Sigmoid colon (tissue), 7 donors: ENCODE data around the gene BRME1. TPM values are rescaled to one million over a fixed set of nuclear protein-coding genes. Genes with fewer than 3 reads are reported as not detected.

ENCODE experiments used
- DNase-seq: peaks from one replicate; pipeline ENCODE4 v3.0.0-alpha.2; 2019
- H3K27ac ChIP-seq, 4 donors: fragments of 200-600 bp; sonication (generic); one replicate each; pipeline ENCODE4 v1.5.1; 2016 to 2019; ENCODE audit warnings: mild to moderate bottlenecking in 1 of 4
- H3K27me3 ChIP-seq, 3 donors: fragments of 200-600 bp; sonication (generic); one replicate each; pipeline ENCODE4 v1.5.1; 2019; ENCODE audit warnings: mild to moderate bottlenecking in 1 of 3
- H3K36me3 ChIP-seq, 4 donors: fragments of 200-600 bp; sonication (generic); one replicate each; pipeline ENCODE4 v1.5.1; 2016 to 2019
- H3K4me1 ChIP-seq, 4 donors: fragments of 200-600 bp; sonication (generic); one replicate each; pipeline ENCODE4 v1.5.1; 2017 to 2019
- H3K4me3 ChIP-seq, 4 donors: fragments of 200-600 bp; sonication (generic); one replicate each; pipeline ENCODE4 v1.5.1; 2017 to 2019; ENCODE audit warnings: mild to moderate bottlenecking in 2 of 4, moderate library complexity in 1 of 4
- H3K9me3 ChIP-seq, 4 donors: fragments of 200-600 bp in 3 of 4; sonication (generic) in 3 of 4; one replicate each; pipeline versions ENCODE4 v1.5.1 to v1.6.1; 2013 to 2019
- CTCF ChIP-seq, 4 experiments: fragments of 450-650 bp in 3 of 4; fragments of 200-600 bp in 1 of 4; IDR thresholded peaks; one replicate each; pipeline ENCODE4 v1.5.1; 2016 to 2019; ENCODE audit warnings: antibody characterized with exemption in 4 of 4, mild to moderate bottlenecking in 3 of 4, moderate library complexity in 2 of 4
- EP300 ChIP-seq, 4 donors: sonication (generic); formaldehyde crosslinking; IDR thresholded peaks; one replicate each; pipeline ENCODE4 v1.6.1; 2017; ENCODE audit warnings: antibody characterized with exemption in 4 of 4
- POLR2A ChIP-seq, 2 donors: fragments of 450-650 bp; IDR thresholded peaks; one replicate each; pipeline ENCODE4 v1.6.1; 2016; ENCODE audit warnings: antibody characterized with exemption in 2 of 2, mild to moderate bottlenecking in 2 of 2, moderate library complexity in 2 of 2
- POLR2AphosphoS5 ChIP-seq, 4 donors: sonication (generic); formaldehyde crosslinking; IDR thresholded peaks; one replicate each; pipeline ENCODE4 v1.6.1; 2017; ENCODE audit warnings: antibody characterized with exemption in 4 of 4
- WGBS, 2 donors: extraction: QIAGEN DNeasy Blood & Tissue Kit; methylation state at CpG; one replicate each; pipeline ENCODE4 v1.1.7; 2013; 5-methylcytosine and 5-hydroxymethylcytosine counted together
- intact Hi-C: fragments of 100-400 bp; cut with DNase I; formaldehyde crosslinking; loops from one replicate; pipeline ENCODE4 v1.15.1; 2023
- polyA plus RNA-seq, 3 donors: library from polyadenylated mRNA; stranded (reverse); fragments of 200-250 nt; gene quantifications; one replicate each; pipeline ENCODE4 v1.2.3, GENCODE V29; 2013
- total RNA-seq, 4 donors: library from RNA; depleted of rRNA; stranded (reverse); fragments of >200 nt; gene quantifications; one replicate each; pipeline ENCODE4 v1.1.0, GENCODE V29; 2016
- donor health status: healthy with polysubstance abuse.
- donor health status: Bipolar disorder and iron deficiency.
- donor health status: healthy.

Gene BRME1
- total and polyA plus RNA-seq, 7 donors: 0.99 to 9.0 (median 1.8) TPM

GRCh38 chr19:13866463-13867046 lies 39.4 kb downstream of the BRME1 start:
- TF ChIP-seq CTCF (IDR thresholded peaks at IDR 0.05): no peak
- no peak for TF ChIP-seq EP300 (IDR thresholded peaks at IDR 0.05)
- TF ChIP-seq POLR2A (IDR thresholded peaks at IDR 0.05): no peak
- no peak for TF ChIP-seq POLR2AphosphoS5 (IDR thresholded peaks at IDR 0.05)
- peak overlapping the region in 2 of 4 donors; percentile 72 to 97 for H3K27ac ChIP-seq
- H3K4me1 ChIP-seq: peaks cover 0 to 31% (median 17%) of the 10 kb centered on the region in 4 donors
- H3K9me3 ChIP-seq: no peaks in the 10 kb centered on the region
- WGBS, 2 donors: 62 to 71% methylated on average over 15 of the region's 15 CpGs
- H3K4me3 ChIP-seq: peak overlapping the region in 2 of 4 donors; percentile 79 to 85
- no peak for DNase-seq
- intact Hi-C loops: no loop called here
- no peaks in the 10 kb centered on the region for H3K36me3 ChIP-seq
- no peaks in the 10 kb centered on the region for H3K27me3 ChIP-seq

DNA sequence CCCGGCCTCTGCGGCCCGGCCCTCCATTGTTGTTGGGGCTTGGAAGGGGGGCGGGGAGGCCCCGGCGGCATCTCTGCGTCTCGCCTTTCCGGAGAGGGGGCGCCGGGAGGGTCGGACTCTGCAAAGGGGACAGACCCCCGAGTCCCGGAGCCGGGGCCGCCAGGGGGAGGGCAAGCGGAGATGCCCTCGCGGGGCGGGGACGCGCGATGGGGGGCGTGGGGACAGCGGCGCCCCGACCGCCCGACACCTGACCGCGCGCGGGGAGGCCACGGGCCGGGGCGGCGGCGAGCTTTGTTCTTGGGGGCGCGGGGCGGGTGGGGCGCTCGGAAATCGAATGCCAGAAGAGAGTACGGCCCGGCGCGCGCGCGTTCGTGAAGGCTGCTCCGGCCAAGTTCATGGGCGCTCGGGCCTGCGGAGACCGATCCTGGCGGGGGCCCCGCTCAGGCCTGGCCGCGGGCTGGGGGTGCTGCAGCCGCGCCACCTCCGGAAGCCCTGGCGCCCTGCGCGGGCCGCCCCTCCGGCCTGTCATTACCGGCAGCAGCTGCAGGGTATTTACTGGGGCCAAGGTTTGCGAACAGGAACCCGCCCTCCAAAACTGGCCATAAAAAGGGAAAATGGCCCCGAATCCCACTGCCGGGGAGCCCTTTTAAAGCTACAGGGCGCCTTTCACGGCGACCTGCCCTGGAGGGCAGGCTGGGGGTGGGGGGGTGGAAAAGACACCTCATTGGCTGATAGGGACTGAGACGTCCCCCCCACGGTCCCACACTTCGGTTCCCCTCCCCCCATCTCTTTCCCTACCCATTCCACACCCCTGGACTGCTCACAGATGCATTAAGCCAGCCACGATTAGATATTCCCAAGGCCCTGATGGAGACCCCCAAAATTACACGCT lies 40.1 kb downstream of the BRME1 start:
- Histone ChIP-seq H3K27ac (peak overlapping the region; percentile 59 to 97 (median 82)), H3K4me3 (peak overlapping the region; percentile 51 to 85 (median 74)), H3K27me3 (no peaks in the 10 kb centered on the region), H3K4me1 (peaks cover 0 to 38% (median 24%) of the 10 kb centered on the region in 4 donors), H3K9me3 (no peaks in the 10 kb centered on the region), H3K36me3 (no peaks in the 10 kb centered on the region)
- intact Hi-C loops: no loop called here
- WGBS, 2 donors: 2% methylated on average over 82 of the region's 82 CpGs
- TF ChIP-seq POLR2A (IDR thresholded peaks at IDR 0.05): no peak
- peak in 1 of 4 donors; percentile 29 for TF ChIP-seq POLR2AphosphoS5 (IDR thresholded peaks at IDR 0.05)
- DNase-seq: no peak

GRCh38 chr19:13864667-13865570 lies 41.0 kb downstream of the BRME1 start:
- Histone ChIP-seq H3K27me3 (no peaks in the 10 kb centered on the region), H3K4me3 (peak overlapping the region; percentile 51 to 85 (median 74)), H3K4me1 (peaks cover 0 to 39% (median 26%) of the 10 kb centered on the region in 4 donors), H3K27ac (peak overlapping the region; percentile 68 to 97 (median 82)), H3K36me3 (no peaks in the 10 kb centered on the region), H3K9me3 (no peaks in the 10 kb centered on the region)
- DNase-seq: no peak
- WGBS, 2 donors: 2 to 3% methylated on average over 111 to 113 of the region's 113 CpGs
- intact Hi-C loops: no loop called here
- TF ChIP-seq EP300 (IDR thresholded peaks at IDR 0.05) (no peak), POLR2AphosphoS5 (IDR thresholded peaks at IDR 0.05) (no peak), CTCF (IDR thresholded peaks at IDR 0.05) (no peak), POLR2A (IDR thresholded peaks at IDR 0.05) (no peak)

DNA sequence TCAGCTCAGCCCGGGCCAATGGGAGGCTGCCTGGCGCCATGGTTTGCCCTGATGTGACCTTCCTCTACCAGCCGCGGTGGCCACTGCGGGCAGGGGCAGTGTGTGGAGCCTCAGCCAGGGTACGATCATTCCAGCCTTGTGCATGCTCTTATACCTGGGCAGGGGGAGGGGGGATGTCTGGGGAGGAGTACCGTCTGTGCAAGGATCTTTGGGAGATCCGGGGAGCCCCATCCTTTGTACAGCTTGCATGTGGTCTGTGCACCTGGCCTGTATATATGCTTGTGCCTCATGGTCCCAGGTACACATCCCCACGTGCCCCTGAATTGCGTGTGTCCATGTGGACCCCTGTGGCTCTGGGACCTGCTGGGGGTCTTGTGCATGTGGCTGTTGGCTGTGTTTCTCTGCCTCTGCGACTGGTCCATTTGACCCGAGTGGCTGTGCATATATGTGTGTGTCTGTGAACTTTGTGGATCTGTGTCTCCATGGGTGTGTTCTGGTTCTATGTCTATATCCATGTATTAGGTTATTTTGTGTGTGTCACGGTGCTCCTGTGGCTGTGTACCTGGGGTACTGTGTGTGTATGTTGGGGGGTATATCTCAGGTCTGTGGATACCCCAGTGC lies 41.8 kb downstream of the BRME1 start:
- no peak overlapping the region for H3K4me3 ChIP-seq

More for the DNA sequence above, 41.8 kb downstream of the BRME1 start:
- no peaks in the 10 kb centered on the region for H3K9me3 ChIP-seq
- intact Hi-C loops: no loop called here
- no peak for TF ChIP-seq CTCF (IDR thresholded peaks at IDR 0.05)
- TF ChIP-seq POLR2A (IDR thresholded peaks at IDR 0.05): no peak
- TF ChIP-seq POLR2AphosphoS5 (IDR thresholded peaks at IDR 0.05): no peak
- TF ChIP-seq EP300 (IDR thresholded peaks at IDR 0.05): no peak
- H3K36me3 ChIP-seq: no peaks in the 10 kb centered on the region
- 16 to 31% methylated on average over 13 of the region's 13 CpGs for WGBS, 2 donors
- H3K27ac ChIP-seq: peak overlapping the region; percentile 68 to 97 (median 82)
- DNase-seq: no peak
- H3K27me3 ChIP-seq: no peaks in the 10 kb centered on the region
- H3K4me1 ChIP-seq: peaks cover 0 to 39% (median 26%) of the 10 kb centered on the region in 4 donors
